T follicular helper cell (primary cell): ENCODE measurements around the gene CCDC91.
"Not testable (repeated sequence)": the region's sequence is repeated elsewhere in the genome, so short reads cannot be mapped to it uniquely, and the experiment has no call there.

ENCODE experiments used
- DNase-seq: peaks from one replicate; pipeline ENCODE4 v3.0.0-alpha.2; 2020; ENCODE audit warnings: low read depth

The CCDC91 gene

GRCh38 chr12:28232211-28232928, 42.1 kb downstream of the CCDC91 start:
- DNase-seq: no peak

GRCh38 chr12:28234444-28234843, 44.2 kb downstream of the CCDC91 start:
- no peak for DNase-seq

GRCh38 chr12:28235015-28235414, 44.8 kb downstream of the CCDC91 start:
- DNase-seq: no peak

- no peak for DNase-seq
These were observed 45.7 kb downstream of the CCDC91 start for GRCh38 chr12:28235985-28236384.

- no peak for DNase-seq
These were observed 47.2 kb downstream of the CCDC91 start for GRCh38 chr12:28237423-28237822.

- DNase-seq: no peak
These were observed 49.7 kb downstream of the CCDC91 start for GRCh38 chr12:28239918-28240317.

- no peak for DNase-seq
These were observed 50.6 kb downstream of the CCDC91 start for GRCh38 chr12:28240853-28241252.

- no peak for DNase-seq
These were observed 51.9 kb downstream of the CCDC91 start for GRCh38 chr12:28242129-28242495.

- DNase-seq: no peak
These were observed 52.4 kb downstream of the CCDC91 start for GRCh38 chr12:28242496-28243309.

- no peak for DNase-seq
These were observed 53.0 kb downstream of the CCDC91 start for GRCh38 chr12:28243310-28243633.

- DNase-seq: no peak
These were observed 57.5 kb downstream of the CCDC91 start for GRCh38 chr12:28247806-28248205.

- no peak for DNase-seq
These were observed 58.4 kb downstream of the CCDC91 start for GRCh38 chr12:28248555-28249145.

GRCh38 chr12:28253161-28253641, 62.9 kb downstream of the CCDC91 start:
- no peak for DNase-seq

- DNase-seq: no peak
These were observed 67.2 kb downstream of the CCDC91 start for GRCh38 chr12:28257411-28257810.

- DNase-seq: no peak
These were observed 68.7 kb downstream of the CCDC91 start for GRCh38 chr12:28258998-28259397.

- no peak for DNase-seq
These were observed 75.3 kb downstream of the CCDC91 start for GRCh38 chr12:28265435-28266042.

- not testable (repeated sequence) for DNase-seq
These were observed 77.8 kb downstream of the CCDC91 start for GRCh38 chr12:28267920-28268607.

GRCh38 chr12:28268608-28269229, 78.5 kb downstream of the CCDC91 start:
- no peak for DNase-seq

GRCh38 chr12:28269851-28270250, 79.6 kb downstream of the CCDC91 start:
- DNase-seq: no peak

GRCh38 chr12:28278499-28278898, 88.2 kb downstream of the CCDC91 start:
- no peak for DNase-seq

GRCh38 chr12:28278960-28279359, 88.7 kb downstream of the CCDC91 start:
- no peak for DNase-seq

- DNase-seq: no peak
These were observed 96.1 kb downstream of the CCDC91 start for GRCh38 chr12:28286352-28286751.
